ENCODE measurements around the gene GATA5. TPM values are rescaled to one million over a fixed set of nuclear protein-coding genes. Genes with fewer than 3 reads are reported as not detected.

The GATA5 gene
- polyA plus RNA-seq, 1 experiment, result not detected

GRCh38 chr20:62446888-62447869 lies 28.6 kb downstream of the GATA5 start:
- TF ChIP-seq CTCF (IDR thresholded peaks at IDR 0.05; ENCODE audit: low read depth, low read length), result no peak
- Histone ChIP-seq H3K27me3 (ENCODE audit: control insufficient read depth, insufficient read depth, low read length) (peaks cover 4% of the 10 kb centered on the region), H3K27ac (ENCODE audit: low read depth, low read length) (no peak overlapping the region), H3K9me3 (ENCODE audit: control insufficient read depth, insufficient read depth, low read length) (no peaks in the 10 kb centered on the region; the same call in 1 of the 2 replicates), H3K4me3 (ENCODE audit: low read depth, low read length) (no peak overlapping the region)
- DNase-seq (ENCODE audit: low read depth, low spot score), result no peak
- ChIA-PET CTCF (no interaction called here), POLR2A (no interaction called here)

- ChIA-PET CTCF (no interaction called here), POLR2A (no interaction called here)
- Histone ChIP-seq H3K27me3 (ENCODE audit: control insufficient read depth, insufficient read depth, low read length) (peaks cover 4% of the 10 kb centered on the region), H3K27ac (ENCODE audit: low read depth, low read length) (no peak overlapping the region), H3K4me3 (ENCODE audit: low read depth, low read length) (no peak overlapping the region), H3K9me3 (ENCODE audit: control insufficient read depth, insufficient read depth, low read length) (no peaks in the 10 kb centered on the region; the same call in 1 of the 2 replicates)
- no peak for TF ChIP-seq CTCF (IDR thresholded peaks at IDR 0.05; ENCODE audit: low read depth, low read length)
- no peak for DNase-seq (ENCODE audit: low read depth, low spot score)
These were observed 29.3 kb downstream of the GATA5 start for GRCh38 chr20:62446481-62446880.

DNA sequence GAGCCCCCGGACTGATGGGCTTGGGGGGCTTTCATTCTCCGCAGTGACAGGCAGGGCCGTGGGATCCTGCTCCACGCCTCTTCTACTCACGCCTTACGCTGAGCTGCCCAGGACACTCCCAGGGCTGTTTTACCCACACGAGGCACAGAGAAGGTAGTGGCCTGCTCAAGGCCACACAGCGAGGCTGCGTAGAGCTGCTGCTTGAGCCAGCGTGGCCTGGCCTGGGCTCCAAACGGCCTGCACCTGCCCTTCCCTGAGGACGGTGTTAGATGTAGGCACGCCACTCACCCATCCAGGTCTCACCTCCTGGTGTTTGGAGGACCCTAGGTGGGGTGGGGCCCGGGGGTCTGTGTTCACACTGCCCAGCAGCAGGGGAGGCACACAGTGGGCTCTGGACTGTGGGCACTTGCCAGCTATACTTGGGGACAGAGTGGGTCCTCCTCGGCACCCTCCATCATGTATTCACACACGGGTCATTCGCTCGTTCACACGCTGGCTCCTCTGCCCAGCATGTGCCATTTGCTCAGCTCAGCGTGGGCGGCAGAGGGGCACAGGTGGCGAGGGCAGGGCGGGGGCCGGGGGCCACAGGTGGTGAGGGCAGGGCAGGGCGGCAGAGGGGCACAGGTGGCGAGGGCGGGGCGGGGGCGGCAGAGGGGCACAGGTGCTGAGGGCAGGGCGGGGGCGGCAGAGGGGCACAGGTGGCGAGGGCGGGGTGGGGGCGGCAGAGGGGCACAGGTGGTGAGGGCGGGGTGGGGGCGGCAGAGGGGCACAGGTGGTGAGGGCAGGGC lies 30.0 kb downstream of the GATA5 start:
- ChIA-PET POLR2A (no interaction called here), CTCF (no interaction called here)
- no peak for DNase-seq (ENCODE audit: low read depth, low spot score)
- no peak for TF ChIP-seq CTCF (IDR thresholded peaks at IDR 0.05; ENCODE audit: low read depth, low read length)
- no peak overlapping the region for H3K27ac ChIP-seq (ENCODE audit: low read depth, low read length)
- no peaks in the 10 kb centered on the region; the same call in 1 of the 2 replicates for H3K9me3 ChIP-seq (ENCODE audit: control insufficient read depth, insufficient read depth, low read length)
- no peak overlapping the region for H3K4me3 ChIP-seq (ENCODE audit: low read depth, low read length)
- peaks cover 10% of the 10 kb centered on the region for H3K27me3 ChIP-seq (ENCODE audit: control insufficient read depth, insufficient read depth, low read length)

DNA sequence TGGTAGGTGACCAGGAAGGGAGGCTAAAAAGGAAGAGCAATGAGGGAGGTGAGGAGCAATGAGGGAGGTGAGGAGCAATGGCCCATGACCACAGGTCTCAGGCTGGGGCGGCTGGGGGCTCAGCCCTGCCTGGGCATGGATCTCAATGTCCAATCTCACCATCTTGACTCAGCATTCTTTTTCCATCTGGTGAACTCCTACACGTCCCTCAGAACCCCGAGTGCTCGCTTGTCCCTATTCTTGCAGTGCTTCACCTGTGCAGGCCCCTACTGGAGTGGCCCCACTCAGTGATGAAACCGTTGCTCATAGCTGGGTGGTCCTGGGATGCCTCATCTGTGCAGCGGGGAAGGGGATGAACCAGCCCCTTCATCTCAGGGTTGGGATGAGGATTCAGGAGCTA lies 31.5 kb downstream of the GATA5 start:
- H3K4me3 ChIP-seq (ENCODE audit: low read depth, low read length), result no peak overlapping the region
- no peak for DNase-seq (ENCODE audit: low read depth, low spot score)
- no peak overlapping the region for H3K27ac ChIP-seq (ENCODE audit: low read depth, low read length)
- no peak for TF ChIP-seq CTCF (IDR thresholded peaks at IDR 0.05; ENCODE audit: low read depth, low read length)
- peaks cover 23% of the 10 kb centered on the region for H3K27me3 ChIP-seq (ENCODE audit: control insufficient read depth, insufficient read depth, low read length)
- CTCF ChIA-PET, result no interaction called here
- POLR2A ChIA-PET, result interaction anchor here (0.6 kb wide), 1 partner anchor 183 kb away, joined by 5 read pairs; no protein-coding TSS in a partner anchor
- no peaks in the 10 kb centered on the region; the same call in 1 of the 2 replicates for H3K9me3 ChIP-seq (ENCODE audit: control insufficient read depth, insufficient read depth, low read length)
